Natural killer cell treated with Interleukin-12 subunit alpha and Interleukin-12 subunit beta and Interleukin-15 and Interleukin-18, amount 100 ng/mL, for 72 hours (primary cell): ENCODE data around the gene ABLIM3. TPM values are rescaled to one million over a fixed set of nuclear protein-coding genes. Genes with fewer than 3 reads are reported as not detected.

Experiments
- ATAC-seq, 2 donors: fragments of 150-1000 bp; cut with Tn5 transposase in 1 of 2; sonication (Bioruptor Pico), chemical (Tn5 transposase) in 1 of 2; 2 replicates each; pipeline ENCODE4 v1.10.0; 2021
- DNase-seq: peaks from one replicate; pipeline ENCODE4 v3.0.0; 2022; ENCODE audit warnings: low spot score
- H3K27ac Mint-ChIP-seq, 2 donors: 1 replicate in 1 of 2; 2 replicates in 1 of 2; pipeline ENCODE4 v1.8.0; 2022; ENCODE audit warnings: mixed read lengths in 2 of 2, mild to moderate bottlenecking in 1 of 2, moderate library complexity in 1 of 2
- H3K27me3 Mint-ChIP-seq, 2 donors: 1 replicate in 1 of 2; 2 replicates in 1 of 2; pipeline ENCODE4 v1.8.0; 2022; ENCODE audit warnings: mixed read lengths in 2 of 2
- H3K36me3 Mint-ChIP-seq: one replicate; pipeline ENCODE4 v1.8.0; 2022; ENCODE audit warnings: mixed read lengths
- H3K4me1 Mint-ChIP-seq, 2 donors: 1 replicate in 1 of 2; 2 replicates in 1 of 2; pipeline ENCODE4 v1.8.0; 2022; ENCODE audit warnings: low read depth in 2 of 2, mixed read lengths in 2 of 2, mild to moderate bottlenecking in 1 of 2
- H3K4me3 Mint-ChIP-seq: one replicate; pipeline ENCODE4 v1.8.0; 2022; ENCODE audit warnings: mixed read lengths
- H3K9me3 Mint-ChIP-seq: 2 replicates; pipeline ENCODE4 v1.8.0; 2022; ENCODE audit warnings: mixed read lengths
- total RNA-seq, 2 donors: library from RNA; stranded (reverse); gene quantifications; one replicate each; pipeline ENCODE4 v1.2.3, GENCODE V29; 2022

Gene ABLIM3
- total RNA-seq, 2 donors from 2014 or later = not detected

- H3K27ac Mint-ChIP-seq = no peak overlapping the region
- DNase-seq = no peak
- H3K9me3 Mint-ChIP-seq = no peaks in the 10 kb centered on the region
- H3K36me3 Mint-ChIP-seq = no peaks in the 10 kb centered on the region
- H3K27me3 Mint-ChIP-seq = peaks cover 11 to 21% of the 10 kb centered on the region in 2 donors
- no peak overlapping the region for H3K4me3 Mint-ChIP-seq
- peaks cover 0 to 4% of the 10 kb centered on the region in 2 donors for H3K4me1 Mint-ChIP-seq
- no peak for ATAC-seq
These were observed 75.2 kb downstream of the ABLIM3 start for GRCh38 chr5:149216496-149216895.

GRCh38 chr5:149217096-149217802 is 76.0 kb downstream of the ABLIM3 start:
- Mint-ChIP-seq H3K4me1 (peaks cover 0 to under 1% of the 10 kb centered on the region in 2 donors), H3K36me3 (no peaks in the 10 kb centered on the region), H3K9me3 (no peaks in the 10 kb centered on the region), H3K4me3 (no peak overlapping the region), H3K27me3 (peaks cover 7 to 15% of the 10 kb centered on the region in 2 donors), H3K27ac (no peak overlapping the region)
- ATAC-seq (peak in 1 of 2 donors; percentile 43), DNase-seq (no peak)

GRCh38 chr5:149217803-149218155 is 76.5 kb downstream of the ABLIM3 start:
- no peak overlapping the region for H3K4me3 Mint-ChIP-seq
- no peaks in the 10 kb centered on the region for H3K36me3 Mint-ChIP-seq
- H3K9me3 Mint-ChIP-seq = no peaks in the 10 kb centered on the region
- no peak overlapping the region for H3K27ac Mint-ChIP-seq
- DNase-seq (no peak), ATAC-seq (no peak)
- peaks cover 6 to 11% of the 10 kb centered on the region in 2 donors for H3K27me3 Mint-ChIP-seq
- no peaks in the 10 kb centered on the region for H3K4me1 Mint-ChIP-seq

- DNase-seq (no peak), ATAC-seq (no peak)
- H3K27me3 Mint-ChIP-seq = peaks cover 4 to 5% of the 10 kb centered on the region in 2 donors
- H3K4me1 Mint-ChIP-seq = no peaks in the 10 kb centered on the region
- no peaks in the 10 kb centered on the region for H3K9me3 Mint-ChIP-seq
- no peak overlapping the region for H3K4me3 Mint-ChIP-seq
- no peaks in the 10 kb centered on the region for H3K36me3 Mint-ChIP-seq
- H3K27ac Mint-ChIP-seq = no peak overlapping the region
These were observed 78.3 kb downstream of the ABLIM3 start for GRCh38 chr5:149219584-149219983.

GRCh38 chr5:149220750-149221149 is 79.5 kb downstream of the ABLIM3 start:
- Mint-ChIP-seq H3K36me3 (no peaks in the 10 kb centered on the region), H3K4me3 (no peak overlapping the region), H3K4me1 (no peaks in the 10 kb centered on the region), H3K27ac (no peak overlapping the region), H3K9me3 (no peaks in the 10 kb centered on the region), H3K27me3 (peaks cover 4 to 5% of the 10 kb centered on the region in 2 donors)
- DNase-seq = peak; percentile 15
- no peak for ATAC-seq

- Mint-ChIP-seq H3K4me1 (no peaks in the 10 kb centered on the region), H3K9me3 (no peaks in the 10 kb centered on the region), H3K36me3 (no peaks in the 10 kb centered on the region), H3K27me3 (peaks cover 4 to 5% of the 10 kb centered on the region in 2 donors), H3K27ac (no peak overlapping the region), H3K4me3 (no peak overlapping the region)
- no peak for ATAC-seq
- DNase-seq = no peak
These were observed 80.0 kb downstream of the ABLIM3 start for GRCh38 chr5:149221326-149221725.

- ATAC-seq = no peak
- no peak overlapping the region for H3K4me3 Mint-ChIP-seq
- H3K9me3 Mint-ChIP-seq = no peaks in the 10 kb centered on the region
These were observed 80.5 kb downstream of the ABLIM3 start for GRCh38 chr5:149221731-149222342.

GRCh38 chr5:149223081-149223848 is 82.0 kb downstream of the ABLIM3 start:
- no peaks in the 10 kb centered on the region for H3K36me3 Mint-ChIP-seq
- H3K27me3 Mint-ChIP-seq = peaks cover 4 to 5% of the 10 kb centered on the region in 2 donors
- H3K9me3 Mint-ChIP-seq = no peaks in the 10 kb centered on the region
- peak; percentile 29 for DNase-seq
- no peak for ATAC-seq
- H3K4me3 Mint-ChIP-seq = no peak overlapping the region
- no peak overlapping the region for H3K27ac Mint-ChIP-seq
- no peaks in the 10 kb centered on the region for H3K4me1 Mint-ChIP-seq

More at GRCh38 chr5:149221731-149222342, 80.5 kb downstream of the ABLIM3 start:
- Mint-ChIP-seq H3K36me3 (no peaks in the 10 kb centered on the region), H3K4me1 (no peaks in the 10 kb centered on the region), H3K27ac (no peak overlapping the region), H3K27me3 (peaks cover 4 to 5% of the 10 kb centered on the region in 2 donors)
- DNase-seq = no peak

- Mint-ChIP-seq H3K4me3 (no peak overlapping the region), H3K27ac (no peak overlapping the region), H3K9me3 (no peaks in the 10 kb centered on the region), H3K27me3 (peaks cover 8 to 12% of the 10 kb centered on the region in 2 donors), H3K36me3 (no peaks in the 10 kb centered on the region), H3K4me1 (peaks cover 3 to 5% of the 10 kb centered on the region in 2 donors)
- DNase-seq = peak; percentile 8
- ATAC-seq = no peak
These were observed 83.0 kb downstream of the ABLIM3 start for GRCh38 chr5:149224282-149224681.

- peaks cover 3 to 5% of the 10 kb centered on the region in 2 donors for H3K4me1 Mint-ChIP-seq
- DNase-seq (no peak), ATAC-seq (no peak)
- H3K4me3 Mint-ChIP-seq = no peak overlapping the region
- H3K9me3 Mint-ChIP-seq = no peaks in the 10 kb centered on the region
- peaks cover 11 to 12% of the 10 kb centered on the region in 2 donors for H3K27me3 Mint-ChIP-seq
- H3K36me3 Mint-ChIP-seq = no peaks in the 10 kb centered on the region
- H3K27ac Mint-ChIP-seq = no peak overlapping the region
These were observed 86.0 kb downstream of the ABLIM3 start for GRCh38 chr5:149227168-149227826.

- Mint-ChIP-seq H3K9me3 (no peaks in the 10 kb centered on the region), H3K4me1 (peaks cover 3 to 5% of the 10 kb centered on the region in 2 donors), H3K36me3 (no peaks in the 10 kb centered on the region), H3K27me3 (peaks cover 14 to 17% of the 10 kb centered on the region in 2 donors), H3K27ac (no peak overlapping the region), H3K4me3 (no peak overlapping the region)
- no peak for DNase-seq
- no peak for ATAC-seq
These were observed 87.5 kb downstream of the ABLIM3 start for GRCh38 chr5:149228618-149229297.

GRCh38 chr5:149229298-149229937 is 88.1 kb downstream of the ABLIM3 start:
- Mint-ChIP-seq H3K36me3 (no peaks in the 10 kb centered on the region), H3K4me3 (no peak overlapping the region), H3K9me3 (no peaks in the 10 kb centered on the region), H3K27ac (no peak overlapping the region), H3K4me1 (peaks cover 3 to 5% of the 10 kb centered on the region in 2 donors), H3K27me3 (peaks cover 16 to 20% of the 10 kb centered on the region in 2 donors)
- ATAC-seq = no peak
- no peak for DNase-seq

GRCh38 chr5:149235841-149236240 is 94.5 kb downstream of the ABLIM3 start:
- Mint-ChIP-seq H3K27me3 (peaks cover 11 to 13% of the 10 kb centered on the region in 2 donors), H3K27ac (no peak overlapping the region), H3K9me3 (peaks cover 4% of the 10 kb centered on the region), H3K4me3 (no peak overlapping the region), H3K36me3 (peaks cover 7% of the 10 kb centered on the region), H3K4me1 (peaks cover 9 to 10% of the 10 kb centered on the region in 2 donors)
- DNase-seq = no peak
- no peak for ATAC-seq
